AG10803 (cell line): ENCODE measurements around the gene MAN1C1.

ENCODE experiments used
- DNase-seq: peaks from one replicate; pipeline ENCODE4 v3.0.0; 2010; ENCODE audit warnings: low read depth
- H3K4me3 ChIP-seq: 2 replicates; pipeline ENCODE4 v1.5.1; 2011; ENCODE audit warnings: mild to moderate bottlenecking, low read length, control low read depth
- CTCF ChIP-seq: conservative IDR thresholded peaks from 2 replicates; pipeline ENCODE4 v1.5.1; 2011; ENCODE audit warnings: mild to moderate bottlenecking, low read length, control low read depth, inconsistent platforms

The MAN1C1 gene

GRCh38 chr1:25817840-25818501, 201.4 kb downstream of the MAN1C1 start:
- DNase-seq: no peak
- H3K4me3 ChIP-seq: no peak overlapping the region
- TF ChIP-seq CTCF: peak; percentile 21; the same call in 1 of the 2 replicates

- DNase-seq: no peak
- peak overlapping the region; percentile 89 for H3K4me3 ChIP-seq
Observed at GRCh38 chr1:25818569-25818968, 202.0 kb downstream of the MAN1C1 start.

DNA sequence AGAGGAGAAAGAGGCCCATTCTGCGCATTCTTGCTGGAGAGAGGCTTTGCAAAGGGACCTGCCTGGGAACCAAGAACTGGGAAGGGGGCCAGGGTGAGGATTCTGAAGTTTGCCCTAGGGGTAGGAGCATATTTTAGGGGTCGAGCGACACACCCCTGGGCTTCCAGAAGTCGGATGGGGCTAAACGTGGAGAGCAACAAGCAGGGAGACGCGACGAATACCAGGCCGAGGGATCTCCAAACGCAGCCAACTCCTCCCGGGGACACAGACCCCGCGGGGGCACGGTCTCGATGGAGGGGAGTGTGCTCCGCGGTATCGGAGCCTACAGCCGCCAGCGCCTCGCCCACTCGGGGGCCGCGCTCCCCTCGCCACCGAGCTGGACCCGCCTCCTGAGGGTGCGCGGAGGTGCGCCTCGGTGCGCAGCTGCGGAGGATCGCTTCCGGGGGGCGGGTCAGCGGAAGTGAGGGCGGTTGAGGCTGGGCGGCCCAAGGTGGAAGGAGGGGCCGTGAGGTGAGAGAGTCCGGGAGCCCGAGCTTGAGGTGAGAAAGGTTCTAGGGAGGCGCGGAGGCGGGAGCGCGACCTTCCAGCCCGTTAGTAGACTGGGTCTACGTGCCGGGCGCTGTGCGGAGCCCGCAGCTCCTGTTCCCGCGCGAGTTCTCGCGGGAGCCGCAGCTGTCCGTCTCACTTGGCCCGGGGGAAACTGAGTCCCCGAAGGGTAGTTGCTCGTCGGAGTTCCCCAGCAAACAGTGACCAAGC, 203.1 kb downstream of the MAN1C1 start, which contains the start of gene MTFR1L:
MTFR1L (plus strand) TSS at position 464 of the 756 bp plus-strand sequence. CDS start 3,151 bp downstream, outside the sequence.
- DNase-seq: peak; percentile 66
- peak within 1 kb of the TSS; percentile 89 for H3K4me3 ChIP-seq
- TF ChIP-seq CTCF: no peak

More at GRCh38 chr1:25818569-25818968, 202.0 kb downstream of the MAN1C1 start:
- TF ChIP-seq CTCF: no peak

DNA sequence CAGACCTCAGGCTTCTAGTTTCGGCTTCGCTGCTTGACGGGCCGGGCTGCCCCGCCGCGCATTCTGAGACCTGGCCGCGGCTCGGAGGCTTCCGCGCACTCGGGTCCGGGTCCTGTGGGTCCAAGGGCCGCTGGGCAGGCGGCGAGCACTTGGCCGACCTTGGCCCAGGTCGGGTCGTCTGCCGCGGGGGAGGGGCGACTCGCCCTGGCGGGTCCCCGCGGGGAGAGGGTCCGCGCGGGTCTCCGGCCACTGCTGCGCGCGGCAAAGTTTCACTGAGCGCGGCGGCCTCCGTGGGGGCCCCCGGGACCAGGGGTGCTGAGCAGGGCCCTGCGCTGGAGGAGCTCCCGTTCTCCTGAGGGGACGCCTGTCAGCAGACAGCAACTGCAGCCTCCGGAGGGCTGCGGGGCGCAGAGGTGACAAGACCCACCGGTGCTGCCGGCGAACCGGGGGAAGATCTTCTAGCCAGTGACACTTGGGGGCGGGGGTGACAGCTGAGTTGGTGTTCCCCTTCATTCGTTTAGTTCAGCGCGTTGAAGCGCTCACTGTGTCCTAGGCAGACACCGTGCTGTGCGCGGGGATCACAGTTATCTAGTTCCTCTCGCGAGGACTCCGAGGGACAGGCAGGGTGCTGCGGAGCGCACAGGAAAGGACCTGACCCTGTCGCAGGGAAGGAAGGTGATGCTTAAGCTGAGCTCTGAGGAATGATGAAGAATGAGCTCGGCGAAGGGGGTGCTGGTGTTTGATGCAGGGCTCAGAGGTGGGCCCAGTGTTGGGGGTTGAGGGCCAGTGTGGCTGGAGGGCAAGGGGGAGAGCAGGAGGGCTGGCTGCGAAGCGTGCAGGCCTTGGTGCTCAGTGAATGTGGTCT, 203.9 kb downstream of the MAN1C1 start:
- H3K4me3 ChIP-seq: peak overlapping the region; percentile 89
- no peak for TF ChIP-seq CTCF
- peak; percentile 61 for DNase-seq

DNA sequence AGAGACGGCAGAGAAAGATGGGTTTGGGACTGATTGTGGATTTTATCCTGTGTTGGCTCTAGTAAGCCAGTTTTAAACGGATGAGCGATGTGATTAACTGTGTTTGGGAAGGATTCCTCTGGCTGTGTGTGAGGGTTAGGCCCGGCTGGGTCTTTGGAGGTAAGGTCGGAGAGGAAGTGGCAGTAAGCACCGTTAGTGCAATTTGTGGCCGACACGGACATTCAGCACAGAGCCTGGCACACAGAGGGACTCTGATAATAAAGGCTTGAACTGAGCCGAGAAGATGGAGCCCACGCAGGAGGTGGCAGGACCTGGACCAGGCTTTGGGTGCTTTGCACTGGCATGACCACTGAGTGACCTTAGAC, 204.5 kb downstream of the MAN1C1 start:
- no peak for DNase-seq
- H3K4me3 ChIP-seq: peak overlapping the region; percentile 89
- no peak for TF ChIP-seq CTCF

DNA sequence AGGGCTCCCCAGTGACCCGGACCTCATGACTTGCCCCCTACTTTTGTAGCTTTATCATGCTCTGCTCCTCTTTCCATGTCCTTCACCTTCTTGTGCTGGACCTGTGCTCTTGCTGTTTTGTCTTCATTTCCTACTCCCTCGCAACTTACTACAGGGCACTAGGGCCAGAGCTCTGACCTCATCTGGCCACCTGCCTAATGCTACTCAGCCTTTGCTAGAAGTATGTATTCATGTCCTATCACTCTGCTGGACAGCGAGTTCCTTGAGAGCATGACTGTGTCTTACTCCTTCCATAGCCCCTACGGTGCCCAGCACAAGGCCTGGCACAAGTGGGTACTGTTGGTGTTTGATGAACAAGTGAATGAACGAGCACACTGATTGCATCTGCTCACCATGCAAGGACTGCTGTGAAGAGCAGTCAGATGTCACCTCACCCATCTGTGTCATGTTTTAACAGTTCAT, 205.1 kb downstream of the MAN1C1 start:
- peak; percentile 47 for DNase-seq
- peak overlapping the region; percentile 89 for H3K4me3 ChIP-seq
- TF ChIP-seq CTCF: no peak
